ENCODE data around the gene ARFGAP1.

Gene ARFGAP1

GRCh38 chr20:63335711-63336110 is 63.1 kb downstream of the ARFGAP1 start:
- Histone ChIP-seq H3K9me3 (ENCODE audit: control insufficient read depth, insufficient read depth, low read length) (no peaks in the 10 kb centered on the region), H3K36me3 (ENCODE audit: control insufficient read depth, insufficient read depth, low read length) (no peaks in the 10 kb centered on the region), H3K4me1 (ENCODE audit: control insufficient read depth, insufficient read depth, low read length) (no peaks in the 10 kb centered on the region; the same call in 1 of the 2 replicates), H3K27ac (ENCODE audit: low read length) (no peak overlapping the region), H3K4me3 (ENCODE audit: low read length) (no peak overlapping the region), H3K27me3 (ENCODE audit: control insufficient read depth, insufficient read depth, low read length) (no peaks in the 10 kb centered on the region)
- no CpG with 5 or more reads among the region's 9 CpGs for WGBS (ENCODE audit: insufficient coverage, insufficient read length)
- no peak for DNase-seq (ENCODE audit: low read depth, low spot score)

GRCh38 chr20:63336232-63336752 is 63.7 kb downstream of the ARFGAP1 start:
- H3K4me3 ChIP-seq (ENCODE audit: low read length): no peak overlapping the region
- no peak overlapping the region for H3K27ac ChIP-seq (ENCODE audit: low read length)
- no peaks in the 10 kb centered on the region for H3K27me3 ChIP-seq (ENCODE audit: control insufficient read depth, insufficient read depth, low read length)
- no CpG with 5 or more reads among the region's 29 CpGs for WGBS (ENCODE audit: insufficient coverage, insufficient read length)
- no peaks in the 10 kb centered on the region for H3K9me3 ChIP-seq (ENCODE audit: control insufficient read depth, insufficient read depth, low read length)
- no peaks in the 10 kb centered on the region; the same call in 1 of the 2 replicates for H3K4me1 ChIP-seq (ENCODE audit: control insufficient read depth, insufficient read depth, low read length)
- H3K36me3 ChIP-seq (ENCODE audit: control insufficient read depth, insufficient read depth, low read length): no peaks in the 10 kb centered on the region
- DNase-seq (ENCODE audit: low read depth, low spot score): no peak

- H3K36me3 ChIP-seq (ENCODE audit: control insufficient read depth, insufficient read depth, low read length): no peaks in the 10 kb centered on the region; the same call in 1 of the 2 replicates
- H3K27ac ChIP-seq (ENCODE audit: low read length): no peak overlapping the region
- H3K9me3 ChIP-seq (ENCODE audit: control insufficient read depth, insufficient read depth, low read length): no peaks in the 10 kb centered on the region
- H3K27me3 ChIP-seq (ENCODE audit: control insufficient read depth, insufficient read depth, low read length): no peaks in the 10 kb centered on the region
- no peak for DNase-seq (ENCODE audit: low read depth, low spot score)
- no peak overlapping the region for H3K4me3 ChIP-seq (ENCODE audit: low read length)
- H3K4me1 ChIP-seq (ENCODE audit: control insufficient read depth, insufficient read depth, low read length): no peaks in the 10 kb centered on the region; the same call in 1 of the 2 replicates
- WGBS (ENCODE audit: insufficient coverage, insufficient read length): no CpG with 5 or more reads among the region's 12 CpGs
These were observed 65.3 kb downstream of the ARFGAP1 start for GRCh38 chr20:63337786-63338420.
